Anterior cingulate cortex (tissue), 58 donors: ENCODE data around the gene CDH22.

ENCODE experiments used
- DNase-seq, 58 donors: peaks; one replicate each; lab custom pipeline; 2025; lab: John Stamatoyannopoulos, UW

The CDH22 gene

DNA sequence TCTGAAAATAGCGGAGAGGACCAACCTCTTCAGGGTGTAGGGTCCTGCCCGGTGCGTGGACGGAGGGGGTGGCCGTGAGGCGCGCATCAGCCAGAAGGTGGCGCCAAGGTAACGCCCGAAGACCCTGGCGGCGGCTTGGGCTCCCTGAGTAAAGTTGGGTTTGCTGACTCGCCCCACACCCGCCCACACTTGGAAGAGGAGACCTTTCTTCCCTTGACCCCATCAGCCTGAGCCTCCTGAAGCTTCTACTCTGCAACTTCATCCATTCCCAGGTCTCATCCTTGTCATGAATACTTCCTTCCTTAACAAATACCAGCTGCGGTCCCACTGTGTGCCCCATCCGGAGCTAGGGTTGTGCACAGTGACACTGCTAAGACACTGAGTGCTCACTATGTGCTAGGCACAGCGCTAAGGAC is 175.6 kb downstream of the CDH22 start:
- peak in 52 of 58 donors; percentile 8 to 80 (median 38) for DNase-seq

DNA sequence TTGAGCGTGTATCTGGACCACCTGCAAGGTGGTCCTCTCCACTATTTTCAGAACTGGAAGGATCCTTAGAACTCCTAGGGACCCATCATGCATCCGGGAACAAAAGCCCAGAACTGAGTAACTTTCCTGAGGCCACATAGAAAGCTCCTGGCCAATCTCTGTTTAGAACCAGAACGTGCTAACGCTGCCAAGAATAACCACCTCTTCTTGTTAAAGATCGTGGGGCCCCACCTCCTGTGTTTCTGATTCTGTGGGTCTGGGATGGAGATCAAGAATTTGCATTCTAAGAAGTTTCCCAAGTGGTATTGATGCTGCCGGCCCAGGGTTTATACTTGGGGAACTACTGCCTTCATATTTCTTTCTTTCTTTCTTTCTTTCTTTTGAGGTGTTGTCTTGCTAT is 176.9 kb downstream of the CDH22 start:
- no peak for DNase-seq

DNA sequence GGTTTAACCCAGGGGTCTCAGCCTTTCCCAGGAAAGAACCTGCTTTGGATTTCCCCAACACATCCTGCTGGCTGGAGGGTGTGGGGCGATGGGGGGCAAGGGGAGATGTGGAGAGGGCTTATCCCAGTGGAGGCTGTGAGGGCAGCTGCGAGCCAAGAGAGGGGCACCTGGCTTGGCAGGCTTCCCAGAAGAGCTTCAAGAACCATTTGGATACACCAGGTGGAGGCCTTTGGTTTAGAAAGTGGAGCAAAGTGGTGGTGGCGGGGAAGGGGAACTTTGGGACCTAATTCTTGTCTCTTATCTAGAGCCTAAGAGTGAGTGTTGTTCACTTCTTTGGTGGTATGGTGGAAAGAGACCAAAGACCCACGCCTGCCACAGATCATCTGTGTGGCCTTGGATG is 177.8 kb downstream of the CDH22 start:
- DNase-seq = no peak

DNA sequence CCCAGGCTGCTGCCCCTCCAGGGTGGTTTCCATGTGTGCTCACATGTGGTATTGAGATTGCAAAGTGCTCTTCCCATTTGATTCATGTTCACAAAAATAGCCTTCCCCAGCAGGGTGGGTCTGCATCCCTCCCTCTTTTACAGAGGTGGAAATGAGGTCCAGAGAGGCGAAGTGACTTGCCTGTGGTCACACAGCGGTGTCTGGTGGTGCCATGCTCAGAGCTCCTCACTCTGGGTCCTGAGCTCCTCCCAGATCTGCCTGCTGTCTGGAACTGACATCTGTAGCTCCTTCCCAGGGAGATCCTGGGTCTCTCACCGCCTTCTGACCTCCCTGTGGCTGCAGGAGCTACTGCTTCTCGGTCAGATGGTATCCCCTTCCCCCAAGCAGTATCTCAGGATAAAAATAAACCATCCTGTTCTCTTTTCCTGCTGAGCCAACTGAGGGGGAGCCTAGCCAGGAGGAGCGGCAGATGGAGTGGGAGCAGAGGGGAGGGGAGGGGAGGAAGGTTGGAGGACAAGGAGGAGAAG is 178.3 kb downstream of the CDH22 start:
- peak in 10 of 58 donors; percentile 3 to 31 (median 12) for DNase-seq

DNA sequence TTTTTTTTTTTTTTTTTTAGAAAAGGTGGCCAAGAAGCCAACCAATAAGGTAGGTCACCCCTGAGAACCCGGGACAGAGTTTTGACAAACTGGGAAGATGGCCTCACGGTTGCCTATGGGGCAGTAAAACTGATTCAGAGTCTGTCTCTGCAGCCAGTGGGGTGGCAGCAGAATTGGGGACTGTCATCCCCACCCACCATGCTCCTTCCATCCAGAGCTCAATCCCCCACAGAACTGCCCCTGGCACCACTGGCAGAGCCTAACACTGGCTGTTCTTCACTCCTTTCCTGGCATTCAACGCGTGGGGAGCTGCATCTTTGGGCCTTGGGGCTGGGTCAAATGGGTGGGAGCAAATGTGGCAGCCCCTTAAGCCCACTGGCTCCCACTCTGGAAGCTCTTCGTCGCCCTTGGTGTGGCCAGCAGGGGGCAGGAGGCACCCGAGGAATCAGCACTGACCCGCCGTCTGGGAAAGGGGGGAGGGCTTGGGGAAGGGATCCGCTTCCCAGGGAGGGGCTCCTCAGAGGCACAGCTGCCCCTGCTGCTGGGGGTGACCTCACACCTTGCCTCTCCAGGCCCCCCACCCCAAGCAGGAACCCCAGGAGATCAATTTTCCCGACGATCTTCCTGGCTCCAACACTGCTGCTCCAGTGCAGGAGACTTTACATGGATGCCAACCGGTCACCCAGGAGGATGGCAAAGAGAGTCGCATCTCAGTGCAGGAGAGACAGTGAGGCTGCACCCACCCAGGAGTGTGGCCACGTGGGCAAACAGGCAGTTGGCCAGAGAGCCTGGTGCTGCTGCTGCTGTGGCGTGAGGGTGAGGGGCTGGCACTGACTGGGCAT is 179.8 kb downstream of the CDH22 start:
- peak in 27 of 58 donors; percentile 4 to 58 (median 24) for DNase-seq

DNA sequence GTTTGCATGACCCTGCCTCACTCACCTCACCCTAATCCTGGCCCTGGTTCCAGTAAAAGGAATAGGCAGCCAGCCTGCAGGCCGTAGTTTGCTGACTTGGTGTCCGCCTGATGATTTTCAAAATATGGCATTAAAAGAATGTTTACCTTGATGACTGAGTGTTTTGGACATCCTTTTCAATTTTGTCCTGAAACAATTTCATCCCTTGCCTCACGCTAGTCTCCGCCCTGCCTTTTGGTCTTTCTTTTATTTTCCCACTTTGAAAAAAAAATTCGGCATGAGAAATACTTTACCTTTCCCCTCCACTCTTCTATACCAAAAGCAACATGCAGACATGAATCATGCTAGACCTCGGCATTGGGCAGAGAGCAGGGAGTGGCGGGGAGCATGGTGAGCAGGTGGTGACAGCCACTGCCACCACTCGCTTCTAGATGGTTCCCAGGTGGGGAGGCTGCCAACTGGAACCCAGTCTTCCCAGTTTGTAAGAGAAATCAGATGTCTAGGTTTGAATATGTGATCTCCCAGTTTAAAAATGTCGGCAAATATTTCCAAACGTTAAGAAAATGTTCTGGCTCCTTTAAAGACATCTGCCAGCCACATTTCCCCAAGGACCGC is 180.8 kb downstream of the CDH22 start:
- DNase-seq = no peak

DNA sequence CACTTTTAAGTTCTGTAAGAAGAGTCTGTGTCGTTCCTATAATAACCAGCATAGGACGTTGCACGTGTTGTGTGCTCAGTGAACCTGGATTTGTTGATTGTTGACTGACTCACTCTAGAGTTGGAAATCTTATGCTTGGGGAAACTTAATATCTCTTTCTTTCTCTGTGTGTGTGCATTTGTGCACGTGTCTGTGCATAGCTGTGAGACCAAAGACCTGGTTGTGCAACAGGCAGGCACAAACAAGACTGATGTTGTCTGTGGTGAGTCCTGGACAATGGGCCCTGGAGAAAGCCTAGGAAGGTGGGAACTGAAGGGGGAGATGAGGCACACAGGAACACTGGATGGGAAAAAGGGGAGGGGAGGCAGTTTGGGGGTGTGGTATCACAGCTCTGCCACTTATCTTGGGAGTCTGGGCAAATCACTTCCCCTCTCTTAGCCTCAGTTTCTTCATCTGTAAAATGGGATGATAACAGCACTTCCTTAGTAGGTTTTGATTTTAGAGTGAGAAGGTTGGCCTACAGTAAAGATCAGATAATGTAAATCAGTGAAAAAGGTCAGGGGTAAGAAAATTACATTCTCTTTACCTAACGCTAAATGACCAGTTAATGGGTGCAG is 181.8 kb downstream of the CDH22 start:
- no peak for DNase-seq
